ENCODE data around the gene BCAS4.
"Not testable (repeated sequence)": the region's sequence is repeated elsewhere in the genome, so short reads cannot be mapped to it uniquely, and the experiment has no call there.

BCAS4 gene

DNA sequence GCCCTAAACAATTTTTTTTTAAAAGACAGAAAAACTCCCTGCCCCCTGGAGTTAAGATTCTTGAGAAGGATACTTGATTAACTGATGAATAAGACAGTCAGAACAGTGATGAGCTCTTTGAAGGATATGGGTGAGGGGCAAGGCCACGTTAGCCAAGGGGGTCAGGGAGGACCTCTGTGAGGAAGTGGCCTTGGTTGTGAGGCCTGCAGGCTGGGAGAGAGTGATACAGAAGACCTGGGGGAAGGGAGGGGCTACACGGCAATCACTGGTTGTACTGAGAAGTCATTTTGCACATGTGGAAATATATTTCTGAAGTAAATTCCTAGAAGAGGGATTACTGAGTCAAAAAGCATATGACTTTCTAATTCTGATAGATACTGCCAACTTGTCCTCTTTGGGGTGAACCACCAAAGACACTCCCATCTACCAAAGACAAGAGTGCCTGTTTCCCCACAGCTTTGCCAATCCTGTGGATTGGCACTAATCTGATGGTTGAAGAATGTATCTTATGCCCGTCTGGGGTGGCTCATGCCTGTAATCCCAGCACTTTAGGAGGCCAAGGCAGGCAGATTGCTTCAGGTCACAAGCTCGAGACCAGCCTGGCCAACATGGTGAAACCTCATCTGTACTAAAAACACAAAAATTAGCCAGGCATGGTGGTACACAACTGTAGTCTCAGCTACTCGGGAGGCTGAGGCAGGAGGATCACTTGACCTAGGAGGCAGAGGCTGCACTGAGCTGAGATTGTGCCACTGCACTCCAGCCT, 22.3 kb upstream of the BCAS4 start:
- no peak for DNase-seq

DNA sequence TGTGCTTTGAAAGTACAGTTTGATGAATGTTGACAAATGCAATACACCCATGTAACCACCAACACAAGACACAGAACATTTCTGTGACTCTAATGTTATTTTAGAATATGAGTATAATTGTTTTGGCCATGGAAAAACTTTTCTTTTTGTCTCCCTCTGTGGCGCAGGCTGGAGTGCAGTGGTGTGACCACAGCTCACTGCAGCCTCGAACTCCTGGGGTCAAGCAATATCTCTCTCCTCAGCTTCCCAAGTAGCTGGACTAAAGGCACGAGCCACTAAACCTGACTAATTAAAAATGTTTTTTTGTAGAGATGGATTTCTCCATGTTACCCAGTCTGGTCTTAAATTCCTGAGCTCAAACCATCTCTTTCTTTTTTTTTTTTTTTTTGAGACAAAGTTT, 20.3 kb upstream of the BCAS4 start:
- DNase-seq: no peak

DNA sequence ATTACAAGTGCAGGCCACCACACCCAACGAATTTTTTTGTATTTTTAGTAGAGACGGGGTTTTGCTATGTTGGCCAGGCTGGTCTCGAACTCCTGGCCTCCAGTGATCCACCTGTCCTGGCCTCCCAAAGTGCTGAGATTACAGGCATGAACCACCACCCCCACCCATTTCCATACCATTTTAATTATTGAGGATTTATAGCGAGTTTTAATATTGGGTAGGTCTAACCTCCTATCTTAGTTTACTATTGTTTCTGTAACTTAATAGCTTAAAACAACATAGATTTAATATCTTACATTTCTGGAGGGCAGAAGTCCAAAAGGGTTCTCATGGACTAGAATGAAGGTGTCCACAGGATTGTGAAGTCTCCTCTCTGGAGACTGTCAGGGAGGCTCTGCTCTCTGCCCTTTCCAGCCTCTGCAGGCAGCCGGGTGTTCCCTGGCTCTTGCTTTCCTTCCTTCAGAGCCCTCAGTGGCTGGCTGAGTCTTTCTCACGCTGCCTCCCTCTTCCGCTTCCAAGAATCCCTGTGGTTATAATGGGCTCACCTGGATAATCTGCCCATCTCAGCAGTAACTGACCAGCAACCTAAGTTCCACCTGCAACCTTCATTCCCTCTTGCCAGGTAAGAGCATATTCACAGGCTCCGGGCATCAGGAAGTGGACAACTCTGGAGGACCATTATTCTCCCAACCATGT, 18.6 kb upstream of the BCAS4 start:
- DNase-seq: no peak

DNA sequence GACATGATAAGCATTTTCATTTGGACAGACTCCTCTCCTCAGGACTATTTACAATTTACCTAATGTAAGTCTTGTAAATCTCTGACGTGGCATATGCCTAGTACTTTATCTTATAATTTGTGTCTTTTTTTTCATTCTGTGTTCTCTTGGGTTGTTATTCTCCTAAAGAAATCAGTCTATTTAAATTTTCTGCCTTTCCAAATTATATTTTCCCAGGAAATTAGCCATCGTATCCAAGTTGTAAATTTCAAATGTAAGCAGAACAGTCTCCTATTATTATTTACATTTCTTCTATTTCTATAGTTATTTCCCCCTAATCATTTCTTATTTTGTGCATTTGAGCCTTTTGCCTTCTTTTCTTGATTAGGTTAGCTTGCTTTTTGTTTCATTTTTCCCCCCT, 17.5 kb upstream of the BCAS4 start:
- no peak for DNase-seq

DNA sequence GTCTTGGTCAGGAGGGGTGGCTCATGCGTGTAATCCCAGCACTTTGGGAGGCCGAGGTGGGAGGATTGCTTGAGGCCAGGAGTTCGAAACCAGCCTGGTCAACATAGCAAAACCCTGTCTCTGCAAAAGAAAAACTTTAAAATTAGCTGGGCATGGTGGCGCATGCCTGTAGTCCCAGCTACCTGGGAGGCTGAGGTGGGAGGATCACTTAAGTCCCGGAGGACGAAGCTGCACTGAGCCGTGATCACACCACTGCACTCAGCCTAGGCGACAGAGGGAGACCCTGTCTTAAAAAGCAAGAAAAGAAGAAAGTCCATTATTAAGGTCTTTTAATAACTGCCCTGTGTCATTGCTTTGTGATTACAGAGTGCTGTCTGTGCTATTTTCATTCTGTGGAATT, 15.9 kb upstream of the BCAS4 start:
- not testable (repeated sequence) for DNase-seq

DNA sequence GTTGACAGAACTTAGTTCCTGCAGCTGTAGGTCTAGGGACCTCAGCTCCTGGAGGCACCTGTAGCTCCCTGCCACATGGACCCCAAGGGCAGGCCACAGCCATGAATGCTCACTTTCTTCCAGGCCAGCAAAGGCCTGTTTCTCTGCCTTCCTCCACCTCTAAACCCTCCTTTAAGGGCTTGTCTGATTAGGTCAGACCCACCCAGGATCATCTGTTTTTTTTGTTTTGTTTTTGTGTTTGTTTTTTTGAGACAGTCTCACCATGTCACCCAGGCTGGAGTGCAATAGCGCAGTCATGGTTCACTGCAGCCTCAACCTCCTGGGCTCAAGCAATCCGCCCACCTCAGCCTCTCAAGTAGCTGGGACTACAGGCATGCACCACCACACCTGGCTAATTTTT, 11.5 kb upstream of the BCAS4 start:
- DNase-seq: no peak

DNA sequence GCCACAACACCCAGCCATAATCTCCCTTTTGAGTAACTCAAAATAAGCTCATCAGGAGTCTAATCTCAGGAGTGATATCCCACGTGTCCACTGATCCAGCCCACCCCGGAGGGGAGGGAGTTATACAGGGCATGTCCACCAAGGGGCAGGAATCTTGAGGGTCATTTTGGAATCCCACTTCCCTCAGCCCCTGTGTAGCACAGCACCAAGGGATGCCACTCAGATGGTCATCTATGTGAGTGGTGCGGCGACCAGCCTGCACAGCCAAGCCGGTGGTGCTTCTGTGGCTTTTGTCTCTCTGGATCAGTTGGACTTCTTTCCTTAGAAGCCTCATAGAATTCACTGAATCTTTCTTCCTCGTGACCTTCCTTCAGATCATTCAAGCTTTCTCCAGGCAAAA, 11.0 kb upstream of the BCAS4 start:
- no peak for DNase-seq

DNA sequence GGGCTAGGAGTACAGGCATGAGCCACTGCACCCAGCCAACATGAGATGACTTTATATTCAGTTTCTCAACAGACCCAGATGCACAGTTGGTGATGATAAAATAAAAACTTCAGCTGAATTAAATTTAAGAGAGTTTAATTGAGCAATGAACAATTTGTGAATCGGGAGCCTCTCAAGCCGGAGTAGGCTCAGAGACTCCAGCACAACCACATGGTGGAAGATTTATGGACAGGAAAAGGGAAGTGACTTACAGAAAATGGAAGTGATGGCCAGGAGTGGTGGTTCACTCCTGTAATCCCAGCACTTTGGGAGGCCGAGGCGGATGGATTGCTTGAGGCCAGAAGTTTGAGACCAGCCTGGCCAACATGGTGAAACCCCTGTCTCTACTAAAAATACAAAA, 10.4 kb upstream of the BCAS4 start:
- no peak for DNase-seq

DNA sequence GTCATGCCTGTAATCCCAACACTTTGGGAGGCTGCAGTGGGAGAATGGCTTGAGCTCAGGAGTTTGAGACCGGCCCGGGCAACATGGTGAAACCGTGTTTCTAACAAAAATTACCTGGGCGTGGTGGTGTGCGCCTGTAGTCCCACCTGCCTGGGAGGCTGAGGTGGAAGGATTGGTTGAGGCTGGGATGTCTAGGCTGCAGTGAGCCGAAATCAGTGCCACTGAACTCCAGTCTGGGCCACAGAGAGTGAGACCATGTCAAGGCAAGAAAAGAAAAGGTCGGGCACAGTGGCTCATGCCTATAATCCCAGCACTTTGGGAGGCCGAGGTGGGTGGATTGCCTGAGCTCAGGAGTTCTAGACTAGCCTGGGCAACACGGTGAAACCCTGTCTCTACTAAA, 8.2 kb upstream of the BCAS4 start:
- DNase-seq: no peak

DNA sequence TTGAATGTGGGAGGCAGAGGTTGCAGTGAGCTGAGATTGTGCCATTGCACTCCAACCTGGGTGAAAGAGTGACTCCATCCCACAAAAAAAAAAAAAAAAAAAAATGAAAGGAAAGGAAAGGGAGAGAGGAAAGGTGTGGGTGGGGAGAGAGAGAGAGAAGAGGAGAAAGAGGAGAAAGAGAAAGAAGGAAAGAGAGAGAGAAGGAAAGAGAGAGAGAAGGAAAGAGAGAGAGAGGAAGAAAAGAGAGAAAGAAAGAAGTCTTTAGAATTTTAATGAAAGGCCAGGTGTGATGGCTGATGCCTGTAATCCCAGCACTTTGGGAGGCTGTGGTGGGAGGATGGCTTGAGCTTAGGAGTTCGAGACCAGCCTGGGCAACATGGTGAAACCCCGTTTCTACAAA, 7.7 kb upstream of the BCAS4 start:
- DNase-seq: no peak

DNA sequence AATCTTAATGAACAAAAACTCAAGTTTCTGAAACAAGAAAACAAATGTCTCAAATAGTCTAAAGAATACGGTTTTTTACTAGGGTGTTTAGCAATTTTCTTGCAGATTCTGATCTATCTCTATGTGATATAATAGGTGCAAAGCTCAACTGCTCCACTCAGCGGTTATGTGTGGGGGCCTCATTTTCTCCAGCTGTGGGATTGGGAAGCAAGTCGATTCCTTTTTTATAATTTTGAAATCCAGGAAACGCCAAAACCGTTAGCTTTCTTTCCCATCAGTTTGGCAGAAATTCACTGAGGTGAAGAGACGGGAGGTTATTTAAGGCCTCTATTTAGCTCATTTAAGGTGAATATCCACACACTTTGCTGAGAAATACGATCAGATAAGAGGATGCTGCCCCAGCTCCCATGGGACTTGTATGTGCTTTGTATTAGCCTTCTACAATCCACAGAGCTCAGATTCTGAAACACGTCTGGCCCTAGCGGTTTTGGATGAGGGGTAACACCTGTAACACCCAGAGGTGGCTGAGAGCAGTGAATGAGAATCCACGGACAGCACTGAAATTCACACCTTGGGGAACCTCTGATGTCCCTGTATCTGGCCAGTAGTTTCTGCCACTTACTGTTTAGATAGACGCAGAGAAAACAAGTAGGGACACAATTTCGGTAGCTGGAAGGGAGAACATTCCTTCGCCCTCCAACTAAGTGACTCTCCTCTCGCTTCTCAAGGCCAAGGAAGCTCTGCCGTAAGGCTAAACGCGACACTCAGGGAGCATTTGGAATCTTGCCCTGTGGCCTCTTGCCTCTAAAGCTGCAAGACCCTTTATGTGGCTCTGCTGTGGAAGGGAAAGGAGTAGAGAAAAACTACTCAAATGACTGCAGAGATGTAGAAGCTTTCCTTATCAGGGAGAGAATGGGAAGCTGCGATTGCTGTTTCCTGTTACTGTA, 6.5 kb upstream of the BCAS4 start:
- no peak for DNase-seq

DNA sequence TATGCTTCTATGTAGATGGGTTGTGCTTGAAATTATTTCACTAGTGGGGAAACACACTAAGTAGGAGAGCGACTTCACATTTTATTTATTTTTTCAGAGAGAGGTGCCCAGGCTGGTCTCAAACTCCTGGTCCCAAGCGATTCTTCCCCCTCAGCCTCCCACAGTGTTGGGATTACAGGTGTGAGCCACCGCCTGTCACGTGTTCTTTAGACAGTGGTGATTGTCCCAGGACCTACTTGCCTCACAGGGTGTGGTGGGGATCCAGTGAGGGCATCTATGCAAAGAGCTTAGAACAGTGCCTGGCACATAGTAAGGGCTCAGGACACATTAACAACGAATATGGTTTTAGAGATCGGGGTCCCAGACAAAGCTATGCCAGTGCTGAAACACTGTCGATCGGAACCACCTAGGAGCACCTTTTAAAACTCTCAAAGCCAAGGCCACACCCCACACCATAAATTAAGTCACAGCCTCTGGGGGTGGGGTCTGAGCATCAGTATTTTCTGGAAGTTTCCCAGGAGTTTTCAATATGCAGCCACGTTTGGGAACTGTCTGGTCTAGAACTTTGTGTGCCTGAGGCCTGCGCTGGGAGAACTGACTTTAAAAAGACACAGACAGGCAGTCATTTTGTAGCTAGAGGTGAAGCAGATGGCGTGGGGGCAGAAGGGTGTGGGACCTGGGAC, 4.8 kb upstream of the BCAS4 start:
- DNase-seq: no peak

DNA sequence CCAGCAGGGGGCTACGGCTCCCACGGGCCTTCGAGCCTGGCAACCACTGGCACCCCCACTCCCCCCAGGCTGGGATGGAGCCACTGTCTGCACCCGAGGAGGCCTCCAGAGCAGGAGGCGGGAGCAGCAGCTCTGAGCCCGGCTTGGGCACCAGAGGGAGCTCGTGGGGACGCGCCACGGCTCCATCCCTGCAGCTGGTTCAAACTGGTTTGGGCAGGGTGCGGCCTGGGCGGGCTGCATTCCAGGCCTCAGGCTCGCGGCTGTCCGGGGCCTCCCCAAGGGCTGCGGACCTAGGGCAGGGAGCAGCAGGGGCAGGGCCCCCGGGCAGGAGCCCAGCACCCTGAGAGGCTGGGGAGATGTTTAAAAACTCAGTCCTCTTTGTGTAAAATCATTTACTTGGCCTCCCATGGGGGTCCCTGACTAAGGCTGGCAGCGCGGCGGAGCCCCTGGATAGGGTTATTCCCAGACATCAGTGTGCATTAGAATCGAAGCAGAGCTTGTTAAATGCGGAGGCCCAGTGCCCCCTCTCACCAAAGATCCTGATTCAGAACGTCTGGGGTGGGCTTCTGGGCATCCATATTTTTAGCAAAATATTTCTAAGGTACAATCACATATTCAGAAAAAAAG, 4.1 kb upstream of the BCAS4 start:
- peak; percentile 84 for DNase-seq

DNA sequence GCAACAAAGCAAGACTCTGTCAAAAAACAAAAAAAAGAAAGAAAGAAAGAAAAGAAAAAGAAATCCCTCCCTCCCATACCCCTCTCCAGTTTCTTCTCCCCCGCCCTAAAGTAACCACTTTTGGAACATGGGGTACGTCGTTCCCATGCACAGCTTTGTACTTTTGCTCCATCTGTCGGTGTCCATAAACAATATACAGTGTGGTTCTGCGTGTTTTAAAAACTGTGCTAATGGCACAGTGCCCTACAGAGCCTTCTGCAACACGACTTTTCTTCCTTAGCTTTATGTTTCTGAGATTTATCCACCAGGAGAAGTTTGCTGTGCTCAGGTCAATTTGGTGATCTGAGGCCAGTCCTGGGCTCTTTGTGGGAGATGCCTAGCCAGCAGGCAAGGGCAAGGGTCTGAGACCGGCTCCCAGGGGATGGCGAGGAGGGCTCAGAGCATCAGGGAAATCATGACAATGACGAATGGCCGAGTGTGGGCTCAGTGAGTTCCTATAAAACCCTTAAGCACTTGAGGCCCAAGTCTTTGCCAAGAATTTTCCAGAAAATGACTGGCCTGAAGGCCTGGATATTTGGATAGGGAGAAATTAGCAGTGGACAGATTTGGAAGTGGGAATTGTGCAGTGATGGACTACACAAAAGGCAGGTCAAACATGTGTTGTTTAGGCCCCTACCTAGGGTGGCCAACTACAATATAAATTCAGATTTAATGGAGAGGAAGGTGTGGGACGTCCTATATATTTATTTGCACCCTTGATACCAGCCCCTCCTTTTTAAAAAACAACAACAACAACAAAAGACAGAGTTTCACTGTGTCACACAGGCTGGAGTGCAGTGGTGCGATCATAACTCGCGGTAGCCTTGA, 1.9 kb upstream of the BCAS4 start:
- no peak for DNase-seq

DNA sequence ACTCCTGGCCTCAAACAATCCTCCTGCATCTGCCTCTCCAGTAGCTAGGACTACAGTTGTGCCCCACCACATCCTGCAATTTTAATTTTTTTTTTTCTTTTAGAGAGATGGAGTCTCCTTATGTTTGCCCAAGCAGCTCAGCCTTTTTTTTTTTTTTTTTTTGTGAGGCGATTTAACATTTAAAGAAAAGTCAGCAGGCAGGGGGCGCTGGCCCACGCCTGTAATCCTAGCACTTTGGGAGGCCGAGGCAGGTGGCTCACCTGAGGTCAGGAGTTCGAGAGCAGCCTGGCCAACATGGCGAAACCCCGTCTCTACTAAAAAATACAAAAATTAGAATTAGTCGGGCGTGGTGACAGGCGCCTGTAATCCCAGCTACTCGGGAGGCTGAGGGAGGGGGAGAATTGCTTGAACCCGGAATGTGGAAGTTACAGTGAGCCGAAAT, 1.3 kb upstream of the BCAS4 start:
- DNase-seq: peak; percentile 63

DNA sequence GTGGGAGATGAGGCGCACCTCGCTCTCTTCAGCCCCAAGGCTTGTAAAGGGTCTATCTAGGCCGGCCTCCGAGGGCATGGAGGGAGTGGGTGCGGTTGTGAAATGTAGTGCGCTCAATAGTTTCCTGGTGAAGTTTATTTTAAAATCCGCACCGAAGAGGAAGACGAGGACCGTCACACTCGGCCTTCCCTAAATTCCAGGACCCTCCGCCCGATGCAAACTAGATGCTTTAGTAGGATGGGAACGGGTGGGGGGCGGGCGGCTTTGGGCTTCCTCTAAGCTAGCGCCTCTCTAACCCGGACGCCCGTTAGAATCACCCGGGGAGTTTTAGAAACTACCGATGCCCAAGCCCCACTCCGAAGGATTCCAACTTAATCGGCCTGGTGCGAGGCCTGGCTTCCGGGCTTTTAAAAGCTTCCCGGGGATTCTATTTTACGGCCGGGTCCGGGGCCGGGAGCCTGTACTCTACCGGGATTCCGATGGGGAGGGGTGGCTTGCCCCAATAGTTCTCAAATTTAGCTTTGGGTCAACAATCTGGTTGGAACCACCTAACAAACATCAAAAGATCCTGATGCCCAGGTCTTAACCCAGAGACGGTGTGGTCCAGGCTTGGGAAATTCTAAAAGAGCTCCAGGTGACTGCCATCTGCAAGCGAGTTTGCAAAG, 548 bp upstream of the BCAS4 start:
- no peak for DNase-seq

DNA sequence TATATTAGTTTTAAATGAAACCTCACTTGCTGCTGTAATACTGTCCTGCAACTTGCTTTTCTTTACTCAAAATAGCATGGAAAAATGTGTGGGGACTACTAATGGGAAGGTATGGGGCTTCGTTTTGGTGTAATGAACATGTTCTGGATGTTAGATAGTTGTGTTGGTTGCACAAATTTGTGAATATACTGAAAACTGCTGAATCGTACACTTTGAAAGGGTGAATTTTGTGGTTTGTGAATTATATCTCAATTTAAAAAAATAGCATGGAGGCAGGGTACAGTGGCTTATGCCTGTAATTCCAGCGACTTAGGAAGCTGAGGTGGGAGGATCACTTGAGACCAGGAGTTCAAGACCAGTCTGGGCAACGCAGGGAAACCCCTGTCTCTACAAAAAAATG, 2.3 kb downstream of the BCAS4 start:
- no peak for DNase-seq

DNA sequence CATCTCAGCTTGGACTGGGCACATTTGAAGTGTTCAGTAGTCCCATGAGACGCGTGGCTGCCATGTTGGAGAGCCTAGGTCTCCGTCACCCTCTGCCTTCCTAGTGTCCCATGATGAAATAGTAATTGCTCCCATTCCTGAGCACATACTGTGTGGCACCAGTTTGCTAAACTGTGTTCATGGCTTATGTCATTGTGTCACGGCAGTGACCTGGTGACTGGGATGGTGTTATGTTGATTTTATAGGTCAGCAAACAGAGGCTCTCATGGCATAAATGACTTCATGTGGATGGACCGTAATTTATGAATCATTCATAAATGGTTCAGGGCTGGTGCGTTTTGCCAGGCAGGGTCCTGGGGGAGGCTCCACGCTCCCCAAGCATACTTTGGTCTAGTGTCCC, 3.8 kb downstream of the BCAS4 start:
- no peak for DNase-seq

DNA sequence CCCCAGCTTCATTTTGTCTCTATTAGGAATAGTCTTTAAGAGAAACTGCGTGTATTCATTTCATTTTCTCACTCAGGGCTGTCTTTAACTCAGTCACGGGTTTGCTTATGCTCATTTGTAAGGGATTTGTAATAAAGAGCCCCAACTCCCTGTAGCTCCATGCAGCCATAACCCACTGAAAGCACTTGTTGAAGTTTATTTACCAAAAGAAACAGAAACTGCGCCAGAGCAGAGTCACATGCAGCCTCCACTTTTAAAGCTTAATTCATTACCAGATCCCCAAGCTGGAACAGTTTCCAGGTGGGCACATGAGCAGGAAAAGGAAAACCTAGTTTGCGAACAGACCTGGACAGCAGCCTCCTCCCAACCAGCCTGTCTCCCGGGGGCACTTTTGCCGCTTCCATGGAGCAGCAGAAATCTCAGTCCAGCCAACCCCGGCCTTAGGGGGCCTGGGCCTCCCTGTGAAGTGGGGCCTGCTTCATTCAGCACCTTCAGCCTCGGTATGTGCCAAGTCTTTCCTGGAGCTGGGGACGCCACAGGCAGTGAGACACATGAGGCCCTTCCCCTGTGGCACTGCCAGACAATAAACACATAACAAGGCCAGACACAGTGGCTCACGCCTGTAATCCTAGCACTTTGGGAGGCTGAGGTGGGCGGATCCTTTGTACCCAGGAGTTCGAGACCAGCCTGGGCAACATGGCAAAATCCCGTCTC, 4.5 kb downstream of the BCAS4 start:
- DNase-seq: no peak

DNA sequence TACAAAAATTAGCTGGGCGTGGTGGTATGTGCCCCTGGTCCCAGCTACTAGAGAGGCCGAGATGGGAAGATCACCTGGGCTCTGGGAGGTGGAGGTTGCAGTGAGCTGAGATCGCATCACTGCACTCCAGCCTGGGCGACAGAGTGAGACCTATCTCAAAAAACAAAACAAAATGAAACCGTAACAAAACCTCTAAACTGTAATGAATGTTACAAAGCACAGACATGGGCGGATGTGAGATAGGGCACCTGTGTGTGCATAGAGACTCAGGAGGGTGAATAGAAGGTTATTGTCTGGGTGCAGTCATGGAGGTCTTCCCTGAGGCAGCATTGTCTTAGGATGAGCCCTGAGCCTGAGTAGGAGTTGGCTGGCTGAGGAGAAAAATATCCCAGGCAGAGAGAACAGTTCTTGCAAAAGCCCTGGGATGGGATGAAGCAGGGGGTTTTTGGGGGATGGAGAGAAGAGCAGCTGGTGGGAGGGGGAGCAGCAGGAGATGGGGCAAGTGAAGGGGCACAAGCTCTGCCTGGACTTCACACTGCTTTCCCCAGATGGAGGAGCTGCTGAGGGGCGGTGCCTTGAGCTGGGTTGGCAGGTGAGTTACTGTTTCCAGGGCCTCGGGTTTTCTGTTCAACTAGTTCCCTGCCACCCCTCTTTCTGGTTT, 5.2 kb downstream of the BCAS4 start:
- no peak for DNase-seq
